Measurements from ENCODE around the gene KERA.

DNA sequence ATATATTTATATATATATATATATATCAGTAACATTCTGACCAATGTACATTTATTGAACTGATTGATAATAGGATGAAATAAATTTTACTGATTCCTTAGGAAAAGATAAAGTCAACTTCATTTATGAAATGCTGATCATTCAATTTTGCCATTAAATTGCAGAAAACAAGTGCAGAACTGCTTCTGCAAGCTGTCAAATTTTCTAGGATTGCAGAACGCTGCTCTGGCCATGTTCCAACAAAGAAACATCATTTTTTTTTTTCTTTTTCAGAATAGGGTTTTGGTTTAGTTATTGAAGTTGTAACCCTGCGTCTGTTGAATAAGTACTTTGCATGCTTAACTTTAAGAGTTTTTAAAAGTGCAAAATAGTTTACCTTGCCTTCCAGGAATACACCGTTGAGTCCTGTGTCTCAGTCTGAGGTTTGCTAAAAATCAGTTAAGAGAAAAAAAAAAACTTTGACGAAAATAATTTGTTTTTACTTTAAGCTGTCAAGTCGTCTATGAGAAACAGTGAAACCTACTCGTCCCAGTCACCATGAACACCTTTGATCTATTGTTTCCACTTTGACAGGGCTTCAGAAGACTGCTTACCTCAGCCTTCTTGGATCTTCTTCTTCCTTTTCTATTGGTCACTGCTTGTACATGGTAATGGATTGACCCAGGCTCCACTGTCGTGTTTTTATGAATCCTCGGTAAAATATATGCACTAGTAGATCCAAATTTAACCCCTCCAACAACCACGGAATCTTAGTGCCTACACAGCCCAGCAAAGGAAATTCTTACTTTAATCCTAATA, at the start of gene KERA:
- TF ChIP-seq, protein P1, sequence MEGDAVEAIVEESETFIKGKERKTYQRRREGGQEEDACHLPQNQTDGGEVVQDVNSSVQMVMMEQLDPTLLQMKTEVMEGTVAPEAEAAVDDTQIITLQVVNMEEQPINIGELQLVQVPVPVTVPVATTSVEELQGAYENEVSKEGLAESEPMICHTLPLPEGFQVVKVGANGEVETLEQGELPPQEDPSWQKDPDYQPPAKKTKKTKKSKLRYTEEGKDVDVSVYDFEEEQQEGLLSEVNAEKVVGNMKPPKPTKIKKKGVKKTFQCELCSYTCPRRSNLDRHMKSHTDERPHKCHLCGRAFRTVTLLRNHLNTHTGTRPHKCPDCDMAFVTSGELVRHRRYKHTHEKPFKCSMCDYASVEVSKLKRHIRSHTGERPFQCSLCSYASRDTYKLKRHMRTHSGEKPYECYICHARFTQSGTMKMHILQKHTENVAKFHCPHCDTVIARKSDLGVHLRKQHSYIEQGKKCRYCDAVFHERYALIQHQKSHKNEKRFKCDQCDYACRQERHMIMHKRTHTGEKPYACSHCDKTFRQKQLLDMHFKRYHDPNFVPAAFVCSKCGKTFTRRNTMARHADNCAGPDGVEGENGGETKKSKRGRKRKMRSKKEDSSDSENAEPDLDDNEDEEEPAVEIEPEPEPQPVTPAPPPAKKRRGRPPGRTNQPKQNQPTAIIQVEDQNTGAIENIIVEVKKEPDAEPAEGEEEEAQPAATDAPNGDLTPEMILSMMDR (IDR thresholded peaks at IDR 0.05): no peak
- TF ChIP-seq POLR2A (IDR thresholded peaks at IDR 0.05): no peak
- no peak for TF ChIP-seq EP300 (IDR thresholded peaks at IDR 0.05)
